ENCODE measurements around the gene RADX. TPM values are rescaled to one million over a fixed set of nuclear protein-coding genes. Genes with fewer than 3 reads are reported as not detected.

The RADX gene, protein sequence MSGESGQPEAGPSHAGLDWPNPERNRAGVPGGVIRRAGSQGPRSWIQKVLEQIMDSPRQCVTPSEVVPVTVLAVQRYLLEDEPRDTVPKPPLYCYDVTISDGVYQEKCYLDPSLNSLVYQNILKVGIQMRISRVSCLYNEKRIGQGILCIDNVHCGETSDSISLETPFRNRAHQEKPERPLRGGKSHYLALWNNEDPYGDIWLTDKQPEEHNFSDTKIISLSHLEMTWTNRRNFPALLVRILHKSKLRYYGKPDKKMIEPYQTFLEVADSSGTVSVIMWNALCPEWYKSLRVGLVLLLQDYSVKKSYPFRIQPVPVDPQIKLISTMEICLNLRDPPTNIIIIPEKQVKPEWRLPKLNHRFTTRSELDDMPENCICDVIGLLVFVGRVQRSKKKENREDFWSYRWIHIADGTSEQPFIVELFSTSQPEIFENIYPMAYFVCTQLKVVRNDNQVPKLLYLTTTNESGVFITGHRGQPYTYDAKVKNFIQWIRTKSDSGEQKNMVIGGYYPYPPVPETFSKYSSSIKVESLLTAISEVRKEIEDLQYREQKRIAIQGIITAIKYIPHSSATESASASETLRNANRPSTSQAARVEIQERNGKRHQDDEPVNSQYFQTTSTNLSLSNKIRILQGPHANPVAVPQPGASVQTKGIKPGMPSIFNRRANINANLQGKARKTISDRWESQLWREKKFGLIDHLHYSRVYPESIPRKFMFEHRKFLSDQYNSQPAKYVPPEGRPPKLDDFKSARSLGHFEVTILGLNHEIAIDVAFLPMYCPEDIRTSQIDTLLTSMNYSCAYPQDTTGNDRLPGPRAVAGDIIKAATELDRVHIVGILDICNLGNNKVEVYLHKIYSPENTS
- 10 to 100 TPM in 1 of 4 donors, 1 to 10 TPM in 3; 1.6 to 34.0 (median 5.3) TPM for total RNA-seq

GRCh38 chrX:106611679-106612392, at the start of gene RADX:
Gene RADX (plus strand): TSS chrX:106611978. CDS start chrX:106612081, 103 bp downstream.
- Histone ChIP-seq H3K4me1 (peaks cover 10% of the 10 kb centered on the region), H3K4me3 (peak within 1 kb of the TSS; percentile 54), H3K27me3 (no peaks in the 10 kb centered on the region), H3K9me3 (no peaks in the 10 kb centered on the region), H3K36me3 (no peaks in the 10 kb centered on the region), H3K27ac (no peak within 1 kb of the TSS)
- WGBS: 33% methylated on average over 23 of the region's 46 CpGs
- DNase-seq (ENCODE audit: low spot score in 2 of 2): peak; percentile 81 to 87
- TF ChIP-seq, protein P1, sequence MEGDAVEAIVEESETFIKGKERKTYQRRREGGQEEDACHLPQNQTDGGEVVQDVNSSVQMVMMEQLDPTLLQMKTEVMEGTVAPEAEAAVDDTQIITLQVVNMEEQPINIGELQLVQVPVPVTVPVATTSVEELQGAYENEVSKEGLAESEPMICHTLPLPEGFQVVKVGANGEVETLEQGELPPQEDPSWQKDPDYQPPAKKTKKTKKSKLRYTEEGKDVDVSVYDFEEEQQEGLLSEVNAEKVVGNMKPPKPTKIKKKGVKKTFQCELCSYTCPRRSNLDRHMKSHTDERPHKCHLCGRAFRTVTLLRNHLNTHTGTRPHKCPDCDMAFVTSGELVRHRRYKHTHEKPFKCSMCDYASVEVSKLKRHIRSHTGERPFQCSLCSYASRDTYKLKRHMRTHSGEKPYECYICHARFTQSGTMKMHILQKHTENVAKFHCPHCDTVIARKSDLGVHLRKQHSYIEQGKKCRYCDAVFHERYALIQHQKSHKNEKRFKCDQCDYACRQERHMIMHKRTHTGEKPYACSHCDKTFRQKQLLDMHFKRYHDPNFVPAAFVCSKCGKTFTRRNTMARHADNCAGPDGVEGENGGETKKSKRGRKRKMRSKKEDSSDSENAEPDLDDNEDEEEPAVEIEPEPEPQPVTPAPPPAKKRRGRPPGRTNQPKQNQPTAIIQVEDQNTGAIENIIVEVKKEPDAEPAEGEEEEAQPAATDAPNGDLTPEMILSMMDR (IDR thresholded peaks at IDR 0.05): no peak
- peak in 1 of 2 donors; percentile 27 for TF ChIP-seq POLR2A (IDR thresholded peaks at IDR 0.05)

GRCh38 chrX:106564986-106565385, 46.8 kb upstream of the RADX start:
- no peak for TF ChIP-seq EP300 (IDR thresholded peaks at IDR 0.05)
- TF ChIP-seq, protein P1 (IDR thresholded peaks at IDR 0.05): no peak
- no peak for TF ChIP-seq POLR2A (IDR thresholded peaks at IDR 0.05)
- no peak for TF ChIP-seq POLR2AphosphoS5 (IDR thresholded peaks at IDR 0.05)
- H3K27ac ChIP-seq: no peak overlapping the region
- no peak overlapping the region for H3K4me3 ChIP-seq
- H3K27me3 ChIP-seq: no peaks in the 10 kb centered on the region
- no peaks in the 10 kb centered on the region for H3K4me1 ChIP-seq
- no peak for DNase-seq (ENCODE audit: low spot score in 2 of 2)
- no peaks in the 10 kb centered on the region for H3K9me3 ChIP-seq
- WGBS: 55% methylated on average over 2 of the region's 2 CpGs
- no peaks in the 10 kb centered on the region for H3K36me3 ChIP-seq

- H3K27me3 ChIP-seq: no peaks in the 10 kb centered on the region
- no peaks in the 10 kb centered on the region for H3K9me3 ChIP-seq
- H3K36me3 ChIP-seq: no peaks in the 10 kb centered on the region
- H3K4me3 ChIP-seq: no peak overlapping the region
- H3K4me1 ChIP-seq: no peaks in the 10 kb centered on the region
- H3K27ac ChIP-seq: no peak overlapping the region
- TF ChIP-seq POLR2AphosphoS5 (IDR thresholded peaks at IDR 0.05) (no peak), POLR2A (IDR thresholded peaks at IDR 0.05) (no peak), EP300 (IDR thresholded peaks at IDR 0.05) (no peak)
- TF ChIP-seq, protein P1 (IDR thresholded peaks at IDR 0.05): no peak
- no peak for DNase-seq (ENCODE audit: low spot score in 2 of 2)
- WGBS: 83% methylated on average over 5 of the region's 8 CpGs
Observed at GRCh38 chrX:106566362-106566761, 45.4 kb upstream of the RADX start.

DNA sequence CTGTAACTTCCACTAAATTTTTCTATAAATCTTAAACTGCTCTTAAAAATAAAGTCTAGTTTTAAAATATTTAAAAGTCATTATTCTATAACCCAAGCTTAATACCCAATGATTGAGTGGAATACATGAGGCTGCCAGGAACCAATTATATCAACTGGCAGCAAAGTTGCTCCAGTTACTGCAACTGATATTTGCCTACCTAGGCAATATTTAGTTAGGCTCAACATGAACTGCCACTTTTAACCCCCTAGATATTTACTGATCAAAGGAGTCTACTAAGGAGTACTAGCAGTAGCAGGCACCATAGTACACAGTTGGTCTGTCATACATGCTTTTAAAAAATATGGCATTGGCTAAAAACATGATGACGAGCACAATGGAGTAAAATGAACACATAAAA, 29.9 kb upstream of the RADX start:
- no peaks in the 10 kb centered on the region for H3K36me3 ChIP-seq
- H3K4me3 ChIP-seq: no peak overlapping the region
- H3K9me3 ChIP-seq: no peaks in the 10 kb centered on the region
- no peaks in the 10 kb centered on the region for H3K4me1 ChIP-seq
- no peaks in the 10 kb centered on the region for H3K27me3 ChIP-seq
- DNase-seq (ENCODE audit: low spot score in 2 of 2): no peak
- no peak overlapping the region for H3K27ac ChIP-seq
- TF ChIP-seq POLR2AphosphoS5 (IDR thresholded peaks at IDR 0.05) (no peak), POLR2A (IDR thresholded peaks at IDR 0.05) (no peak), EP300 (IDR thresholded peaks at IDR 0.05) (no peak)
- TF ChIP-seq, protein P1 (IDR thresholded peaks at IDR 0.05): no peak
- 84% methylated on average over 1 of the region's 1 CpG for WGBS

Data from suprapubic skin (tissue), 4 donors.